Liver (tissue), 9 donors: ENCODE results near the gene SIGLECL1. TPM values are rescaled to one million over a fixed set of nuclear protein-coding genes. Genes with fewer than 3 reads are reported as not detected.

ENCODE experiments used
- DNase-seq: peaks from one replicate; pipeline ENCODE4 v3.0.0-alpha.2; 2017; ENCODE audit warnings: low spot score
- H3K27ac ChIP-seq, 2 donors: one replicate each; pipeline ENCODE4 v1.7.0; 2013; ENCODE audit warnings: inconsistent platforms in 2 of 2, low read length in 2 of 2, control low read depth in 1 of 2, low read depth in 1 of 2, mild to moderate bottlenecking in 1 of 2
- H3K27me3 ChIP-seq, 4 donors: one replicate each; pipeline versions ENCODE4 v1.6.1 to v1.7.0; 2013; ENCODE audit warnings: low read length in 3 of 4, inconsistent platforms in 1 of 4, mild to moderate bottlenecking in 1 of 4, moderate library complexity in 1 of 4; ENCODE audit not compliant: control insufficient read depth in 4 of 4, insufficient read depth in 4 of 4
- H3K36me3 ChIP-seq, 4 donors: one replicate each; pipeline versions ENCODE4 v1.6.1 to v1.7.0; 2013; ENCODE audit warnings: low read length in 3 of 4, mild to moderate bottlenecking in 3 of 4, low read depth in 1 of 4, moderate library complexity in 1 of 4; ENCODE audit not compliant: control insufficient read depth in 4 of 4, insufficient read depth in 3 of 4
- H3K4me1 ChIP-seq, 4 donors: one replicate each; pipeline versions ENCODE4 v1.6.1 to v1.7.0; 2013; ENCODE audit warnings: low read length in 3 of 4, mild to moderate bottlenecking in 3 of 4, moderate library complexity in 1 of 4; ENCODE audit not compliant: control insufficient read depth in 4 of 4, insufficient read depth in 4 of 4
- H3K4me3 ChIP-seq, 3 donors: one replicate each; pipeline versions ENCODE4 v1.6.1 to v1.7.0; 2013; ENCODE audit warnings: low read length in 3 of 3, control low read depth in 1 of 3, low read depth in 1 of 3, mild to moderate bottlenecking in 1 of 3
- H3K9ac ChIP-seq, 2 donors: one replicate each; pipeline ENCODE4 v1.7.0; 2013; ENCODE audit warnings: low read length in 2 of 2, mild to moderate bottlenecking in 2 of 2, moderate library complexity in 2 of 2, control low read depth in 1 of 2, low read depth in 1 of 2
- H3K9me3 ChIP-seq, 4 donors: one replicate each; pipeline versions ENCODE4 v1.6.1 to v1.7.0; 2013; ENCODE audit warnings: low read length in 3 of 4; ENCODE audit not compliant: control insufficient read depth in 4 of 4
- ATF3 ChIP-seq: IDR thresholded peaks from 2 replicates; pipeline ENCODE4 v1.6.1; 2016; ENCODE audit warnings: antibody characterized with exemption
- EGR1 ChIP-seq, 2 donors: IDR thresholded peaks; 2 replicates each; pipeline ENCODE4 v1.6.1; 2016 to 2018; ENCODE audit warnings: antibody characterized with exemption in 2 of 2, low read depth in 2 of 2
- FOXA1 ChIP-seq: IDR thresholded peaks from 2 replicates; pipeline ENCODE4 v1.6.1; 2016; ENCODE audit warnings: antibody characterized with exemption
- FOXA2 ChIP-seq: IDR thresholded peaks from 2 replicates; pipeline ENCODE4 v1.6.1; 2016; ENCODE audit warnings: antibody characterized with exemption
- GABPA ChIP-seq, 2 donors: IDR thresholded peaks in 1 of 2; conservative IDR thresholded peaks in 1 of 2; 2 replicates each; pipeline ENCODE4 v1.6.1; 2016; ENCODE audit warnings: antibody characterized with exemption in 2 of 2, mild to moderate bottlenecking in 1 of 2, moderate library complexity in 1 of 2
- HNF4A ChIP-seq, 2 donors: conservative IDR thresholded peaks; 2 replicates each; pipeline ENCODE4 v1.6.1; 2016; ENCODE audit warnings: antibody characterized with exemption in 2 of 2, mild to moderate bottlenecking in 2 of 2
- HNF4G ChIP-seq: IDR thresholded peaks from 2 replicates; pipeline ENCODE4 v1.6.1; 2016; ENCODE audit warnings: antibody characterized with exemption
- JUND ChIP-seq, 2 donors: IDR thresholded peaks; 2 replicates each; pipeline ENCODE4 v1.6.1; 2016; ENCODE audit warnings: antibody characterized with exemption in 2 of 2
- NR2F2 ChIP-seq: IDR thresholded peaks from 2 replicates; pipeline ENCODE4 v1.6.1; 2016; ENCODE audit warnings: antibody characterized with exemption
- RAD21 ChIP-seq, 2 donors: IDR thresholded peaks; 2 replicates each; pipeline ENCODE4 v1.6.1; 2016; ENCODE audit warnings: antibody characterized with exemption in 2 of 2, mild to moderate bottlenecking in 2 of 2
- RXRA ChIP-seq, 2 donors: IDR thresholded peaks; 2 replicates each; pipeline ENCODE4 v1.6.1; 2017 to 2018; ENCODE audit warnings: antibody characterized with exemption in 2 of 2, mild to moderate bottlenecking in 1 of 2
- SP1 ChIP-seq: IDR thresholded peaks from 2 replicates; pipeline ENCODE4 v1.6.1; 2018; ENCODE audit warnings: antibody characterized with exemption, mild to moderate bottlenecking
- TAF1 ChIP-seq: conservative IDR thresholded peaks from 2 replicates; pipeline ENCODE4 v1.6.1; 2016; ENCODE audit warnings: antibody characterized with exemption, mild to moderate bottlenecking
- YY1 ChIP-seq: IDR thresholded peaks from 2 replicates; pipeline ENCODE4 v1.6.1; 2016; ENCODE audit warnings: antibody characterized with exemption, mild to moderate bottlenecking
- WGBS: extraction: QIAGEN DNeasy Blood & Tissue Kit; methylation state at CpG from one replicate; pipeline ENCODE4 v1.1.7; 2013; 5-methylcytosine and 5-hydroxymethylcytosine counted together
- polyA plus RNA-seq, 2 donors: library from polyadenylated mRNA; stranded (reverse) in 1 of 2; unstranded in 1 of 2; fragments of 200-250 nt in 1 of 2; fragments of >200 nt in 1 of 2; fragmentation: Nextera tagmentation in 1 of 2; extraction: Ambion mirVana in 1 of 2; gene quantifications; one replicate each; pipeline versions ENCODE4 v1.2.1 to v1.2.3, GENCODE V29; 2013 to 2015
- total RNA-seq, 2 donors: library from RNA; depleted of rRNA; stranded (reverse); fragments of >200 nt; gene quantifications; one replicate each; pipeline ENCODE4 v1.2.3, GENCODE V29; 2014
- TF ChIP-seq, protein P1 (sequence below): IDR thresholded peaks from 2 replicates; pipeline ENCODE4 v1.6.1; 2016; ENCODE audit warnings: antibody characterized with exemption
- TF ChIP-seq, protein P2 (sequence below): IDR thresholded peaks from 2 replicates; pipeline ENCODE4 v1.6.1; 2016; ENCODE audit warnings: antibody characterized with exemption
- TF ChIP-seq, protein P3 (sequence below): fragments of 150-350 bp; IDR thresholded peaks from 2 replicates; pipeline ENCODE4 v1.5.1; 2017; ENCODE audit warnings: improper control_type of control experiment, low read depth, low read length; ENCODE audit not compliant: missing input control
- donor health status: healthy.
- donor health status: healthy.
- donor health status: healthy.
- donor health status: healthy.
- donor health status: healthy.

Gene SIGLECL1
- total and polyA plus RNA-seq, 4 donors, result 0.05 TPM; not detected in 3

GRCh38 chr19:51285682-51286081 lies 34.8 kb downstream of the SIGLECL1 start:
- Histone ChIP-seq H3K9ac (no peak overlapping the region), H3K4me1 (no peaks in the 10 kb centered on the region), H3K4me3 (no peak overlapping the region), H3K27ac (no peak overlapping the region), H3K9me3 (no peaks in the 10 kb centered on the region), H3K27me3 (peaks cover 0 to 3% (median 0%) of the 10 kb centered on the region in 4 donors), H3K36me3 (no peaks in the 10 kb centered on the region)
- no peak for TF ChIP-seq RXRA (IDR thresholded peaks at IDR 0.05)
- no peak for TF ChIP-seq FOXA2
- no peak for TF ChIP-seq HNF4A (conservative IDR thresholded peaks at IDR 0.05)
- no peak for TF ChIP-seq SP1
- TF ChIP-seq EGR1 (IDR thresholded peaks at IDR 0.05; ENCODE audit: low read depth in 2 of 2), result no peak
- TF ChIP-seq NR2F2, result no peak
- TF ChIP-seq, protein P1, sequence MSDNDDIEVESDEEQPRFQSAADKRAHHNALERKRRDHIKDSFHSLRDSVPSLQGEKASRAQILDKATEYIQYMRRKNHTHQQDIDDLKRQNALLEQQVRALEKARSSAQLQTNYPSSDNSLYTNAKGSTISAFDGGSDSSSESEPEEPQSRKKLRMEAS, result no peak
- no peak for TF ChIP-seq RAD21 (IDR thresholded peaks at IDR 0.05)
- TF ChIP-seq ATF3, result no peak
- TF ChIP-seq, protein P2, sequence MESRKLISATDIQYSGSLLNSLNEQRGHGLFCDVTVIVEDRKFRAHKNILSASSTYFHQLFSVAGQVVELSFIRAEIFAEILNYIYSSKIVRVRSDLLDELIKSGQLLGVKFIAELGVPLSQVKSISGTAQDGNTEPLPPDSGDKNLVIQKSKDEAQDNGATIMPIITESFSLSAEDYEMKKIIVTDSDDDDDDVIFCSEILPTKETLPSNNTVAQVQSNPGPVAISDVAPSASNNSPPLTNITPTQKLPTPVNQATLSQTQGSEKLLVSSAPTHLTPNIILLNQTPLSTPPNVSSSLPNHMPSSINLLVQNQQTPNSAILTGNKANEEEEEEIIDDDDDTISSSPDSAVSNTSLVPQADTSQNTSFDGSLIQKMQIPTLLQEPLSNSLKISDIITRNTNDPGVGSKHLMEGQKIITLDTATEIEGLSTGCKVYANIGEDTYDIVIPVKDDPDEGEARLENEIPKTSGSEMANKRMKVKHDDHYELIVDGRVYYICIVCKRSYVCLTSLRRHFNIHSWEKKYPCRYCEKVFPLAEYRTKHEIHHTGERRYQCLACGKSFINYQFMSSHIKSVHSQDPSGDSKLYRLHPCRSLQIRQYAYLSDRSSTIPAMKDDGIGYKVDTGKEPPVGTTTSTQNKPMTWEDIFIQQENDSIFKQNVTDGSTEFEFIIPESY, result no peak
- TF ChIP-seq JUND (IDR thresholded peaks at IDR 0.05), result no peak
- no peak for TF ChIP-seq GABPA (IDR thresholded peaks at IDR 0.05 in 1 of 2, conservative IDR thresholded peaks at IDR 0.05 in 1 of 2)
- no peak for TF ChIP-seq FOXA1
- 60% methylated on average over 3 of the region's 3 CpGs for WGBS
- no peak for DNase-seq

DNA sequence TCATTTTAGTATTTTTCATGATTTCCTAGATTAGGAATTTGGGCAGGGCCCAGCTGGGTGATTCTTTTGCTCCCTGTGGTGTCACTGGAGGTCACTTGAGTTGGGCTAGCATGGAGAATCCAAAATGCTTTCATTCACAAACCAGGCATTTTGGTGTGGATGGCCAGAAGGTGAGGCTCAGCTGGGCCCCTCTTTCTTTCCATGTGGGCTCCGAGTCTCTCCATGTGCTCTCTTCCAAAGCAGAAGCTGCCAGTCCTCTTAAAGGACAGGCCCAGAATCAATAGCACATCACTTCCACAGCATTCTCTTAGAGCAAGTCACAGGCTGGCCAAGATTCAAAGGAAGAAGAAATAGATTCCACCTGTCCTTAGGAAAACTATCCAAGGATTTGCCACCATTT lies 38.8 kb downstream of the SIGLECL1 start:
- Histone ChIP-seq H3K9me3 (no peaks in the 10 kb centered on the region), H3K9ac (no peak overlapping the region), H3K36me3 (no peaks in the 10 kb centered on the region), H3K4me3 (no peak overlapping the region), H3K4me1 (no peaks in the 10 kb centered on the region), H3K27me3 (peaks cover 0 to 3% (median 0%) of the 10 kb centered on the region in 4 donors), H3K27ac (no peak overlapping the region)
- no peak for TF ChIP-seq SP1
- TF ChIP-seq ATF3, result no peak
- no peak for TF ChIP-seq NR2F2
- TF ChIP-seq GABPA (IDR thresholded peaks at IDR 0.05 in 1 of 2, conservative IDR thresholded peaks at IDR 0.05 in 1 of 2), result no peak
- no peak for TF ChIP-seq HNF4A (conservative IDR thresholded peaks at IDR 0.05)
- no peak for TF ChIP-seq FOXA2
- TF ChIP-seq, protein P3, sequence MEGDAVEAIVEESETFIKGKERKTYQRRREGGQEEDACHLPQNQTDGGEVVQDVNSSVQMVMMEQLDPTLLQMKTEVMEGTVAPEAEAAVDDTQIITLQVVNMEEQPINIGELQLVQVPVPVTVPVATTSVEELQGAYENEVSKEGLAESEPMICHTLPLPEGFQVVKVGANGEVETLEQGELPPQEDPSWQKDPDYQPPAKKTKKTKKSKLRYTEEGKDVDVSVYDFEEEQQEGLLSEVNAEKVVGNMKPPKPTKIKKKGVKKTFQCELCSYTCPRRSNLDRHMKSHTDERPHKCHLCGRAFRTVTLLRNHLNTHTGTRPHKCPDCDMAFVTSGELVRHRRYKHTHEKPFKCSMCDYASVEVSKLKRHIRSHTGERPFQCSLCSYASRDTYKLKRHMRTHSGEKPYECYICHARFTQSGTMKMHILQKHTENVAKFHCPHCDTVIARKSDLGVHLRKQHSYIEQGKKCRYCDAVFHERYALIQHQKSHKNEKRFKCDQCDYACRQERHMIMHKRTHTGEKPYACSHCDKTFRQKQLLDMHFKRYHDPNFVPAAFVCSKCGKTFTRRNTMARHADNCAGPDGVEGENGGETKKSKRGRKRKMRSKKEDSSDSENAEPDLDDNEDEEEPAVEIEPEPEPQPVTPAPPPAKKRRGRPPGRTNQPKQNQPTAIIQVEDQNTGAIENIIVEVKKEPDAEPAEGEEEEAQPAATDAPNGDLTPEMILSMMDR, result no peak
- no peak for TF ChIP-seq EGR1 (IDR thresholded peaks at IDR 0.05; ENCODE audit: low read depth in 2 of 2)
- no peak for TF ChIP-seq HNF4G
- TF ChIP-seq TAF1, result no peak
- TF ChIP-seq, protein P1, result no peak
- TF ChIP-seq RAD21 (IDR thresholded peaks at IDR 0.05), result no peak
- TF ChIP-seq YY1, result no peak
- 65% methylated on average over 1 of the region's 1 CpG for WGBS
- DNase-seq, result no peak
